ENCODE measurements around the gene MARVELD3. TPM values are rescaled to one million over a fixed set of nuclear protein-coding genes. Genes with fewer than 3 reads are reported as not detected.

Gene MARVELD3
- total RNA-seq, 3 donors from 2014 or later, result 46.9 to 108 (median 85.8) TPM

- ATAC-seq (peak; percentile 95), DNase-seq (peak in 1 of 3 donors; percentile 29)
- intact Hi-C loops (cut with DNase I, micrococcal nuclease), result no loop called here
- no peak overlapping the region for H3K4me3 ChIP-seq
- no peaks in the 10 kb centered on the region for H3K4me1 ChIP-seq (ENCODE audit: low read depth)
- no peaks in the 10 kb centered on the region for H3K36me3 ChIP-seq (ENCODE audit: low read depth)
- no peaks in the 10 kb centered on the region for H3K9me3 ChIP-seq
- TF ChIP-seq CTCF (IDR thresholded peaks at IDR 0.05), result no peak
These were observed 32.8 kb downstream of the MARVELD3 start for GRCh38 chr16:71658771-71659170.

- no peaks in the 10 kb centered on the region for H3K9me3 ChIP-seq
- ATAC-seq (no peak), DNase-seq (no peak)
- H3K4me3 ChIP-seq, result no peak overlapping the region
- intact Hi-C loops (cut with DNase I, micrococcal nuclease), result no loop called here
- H3K4me1 ChIP-seq (ENCODE audit: low read depth), result no peaks in the 10 kb centered on the region
- TF ChIP-seq CTCF (IDR thresholded peaks at IDR 0.05), result no peak
- H3K36me3 ChIP-seq (ENCODE audit: low read depth), result no peaks in the 10 kb centered on the region
These were observed 33.5 kb downstream of the MARVELD3 start for GRCh38 chr16:71659471-71659870.

GRCh38 chr16:71666264-71666663 lies 40.3 kb downstream of the MARVELD3 start:
- no peak for ATAC-seq
- no peaks in the 10 kb centered on the region for H3K36me3 ChIP-seq (ENCODE audit: low read depth)
- H3K4me1 ChIP-seq (ENCODE audit: low read depth), result peaks cover 19% of the 10 kb centered on the region
- H3K4me3 ChIP-seq, result no peak overlapping the region
- no peak for DNase-seq
- intact Hi-C loops (cut with DNase I, micrococcal nuclease), result no loop called here
- H3K9me3 ChIP-seq, result no peaks in the 10 kb centered on the region
- no peak for TF ChIP-seq CTCF (IDR thresholded peaks at IDR 0.05)

- no peak for TF ChIP-seq CTCF (IDR thresholded peaks at IDR 0.05)
- no peak overlapping the region for H3K4me3 ChIP-seq
- intact Hi-C loops (cut with DNase I, micrococcal nuclease), result no loop called here
- H3K9me3 ChIP-seq, result no peaks in the 10 kb centered on the region
- ATAC-seq (peak; percentile 84), DNase-seq (no peak)
- H3K4me1 ChIP-seq (ENCODE audit: low read depth), result peaks cover 19% of the 10 kb centered on the region
- no peaks in the 10 kb centered on the region for H3K36me3 ChIP-seq (ENCODE audit: low read depth)
These were observed 41.1 kb downstream of the MARVELD3 start for GRCh38 chr16:71666928-71667707.

GRCh38 chr16:71669926-71670536 lies 44.0 kb downstream of the MARVELD3 start:
- DNase-seq (no peak), ATAC-seq (no peak)
- no peak for TF ChIP-seq CTCF (IDR thresholded peaks at IDR 0.05)
- H3K4me1 ChIP-seq (ENCODE audit: low read depth), result peaks cover 19% of the 10 kb centered on the region
- no peaks in the 10 kb centered on the region for H3K36me3 ChIP-seq (ENCODE audit: low read depth)
- H3K4me3 ChIP-seq, result no peak overlapping the region
- H3K9me3 ChIP-seq, result no peaks in the 10 kb centered on the region
- intact Hi-C loops (cut with DNase I, micrococcal nuclease), result no loop called here
